Activated CD8-positive, alpha-beta memory T cell treated with anti-CD3 and anti-CD28 coated beads for 36 hours (primary cell): ENCODE measurements around the gene TTC6. TPM values are rescaled to one million over a fixed set of nuclear protein-coding genes. Genes with fewer than 3 reads are reported as not detected.

Source experiments
- CTCF ChIA-PET: fragments of 350-600 bp; sonication (Branson Sonifier 250); formaldehyde crosslinking; loops from one replicate; lab custom pipeline; 2021; ENCODE audit warnings: antibody characterized with exemption; lab: Charles Lee
- POLR2A ChIA-PET: fragments of 350-600 bp; sonication (Branson Sonifier 250); formaldehyde crosslinking; loops from one replicate; lab custom pipeline; 2021; ENCODE audit warnings: antibody characterized with exemption; lab: Charles Lee
- total RNA-seq, 2 experiments: library from RNA; stranded (reverse); gene quantifications; one replicate each; pipeline ENCODE4 v1.2.3, GENCODE V29; 2021

Gene TTC6
- total RNA-seq, 2 experiments from 2014 or later, result not detected

DNA sequence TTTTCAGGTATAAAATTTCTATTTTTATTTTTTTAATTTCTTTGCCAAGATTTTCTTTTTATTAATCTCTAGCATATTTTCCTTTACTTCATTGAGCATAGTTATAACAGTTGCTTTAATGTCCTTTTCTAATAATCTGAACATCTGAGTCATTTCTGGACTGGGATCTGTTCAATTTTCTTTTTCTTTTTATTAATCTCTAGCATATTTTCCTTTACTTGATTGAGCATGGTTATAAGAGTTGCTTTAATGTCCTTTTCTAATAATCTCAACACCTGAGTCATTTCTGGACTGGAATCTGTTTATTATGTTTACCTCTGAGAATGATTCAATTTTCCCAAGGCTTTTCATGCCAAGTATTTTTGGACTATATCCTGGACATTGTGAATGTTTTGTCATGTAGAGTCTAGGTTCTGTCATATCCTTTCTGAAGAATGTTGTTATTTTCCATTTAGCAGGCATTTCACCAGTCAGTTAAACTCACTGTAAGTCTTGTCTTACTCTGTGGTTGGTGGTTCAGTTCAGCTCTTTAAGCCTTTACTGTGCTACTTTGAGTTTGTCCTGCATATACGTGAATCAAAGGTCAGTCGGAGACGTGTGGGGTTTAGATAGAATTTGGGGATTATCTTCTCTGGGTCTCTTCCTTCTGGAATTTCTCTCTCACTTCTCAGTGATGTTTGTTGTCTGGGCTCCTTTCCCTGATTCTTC, 20.3 kb downstream of the TTC6 start:
- POLR2A ChIA-PET, result no interaction called here
- CTCF ChIA-PET, result no interaction called here

GRCh38 chr14:37616853-37617252, 21.4 kb downstream of the TTC6 start:
- ChIA-PET POLR2A (no interaction called here), CTCF (no interaction called here)

DNA sequence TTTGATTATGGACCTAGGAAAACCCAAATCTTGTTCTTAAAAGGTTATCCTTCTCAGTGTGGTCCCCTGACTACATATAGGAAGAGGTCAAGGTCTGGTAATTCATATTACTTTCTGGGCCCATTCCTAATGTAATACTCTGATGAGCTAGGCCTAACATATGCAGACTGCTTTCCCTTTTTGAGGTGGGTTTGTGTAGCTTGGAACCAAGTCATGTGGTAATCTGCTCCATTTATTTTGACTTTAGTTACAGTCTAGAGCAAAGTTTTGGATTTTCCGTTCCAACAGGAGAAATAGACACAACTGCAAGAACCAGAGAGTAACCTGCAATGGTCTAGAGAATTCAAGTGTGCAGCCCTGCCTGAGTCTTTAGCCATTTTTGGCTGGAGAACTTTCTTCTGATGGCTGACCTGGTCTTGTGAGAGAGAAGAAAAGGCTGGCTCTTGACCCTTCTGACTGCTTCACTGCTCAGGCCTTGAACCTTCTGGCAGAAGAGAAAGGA, 22.5 kb downstream of the TTC6 start:
- ChIA-PET CTCF (no interaction called here), POLR2A (no interaction called here)

DNA sequence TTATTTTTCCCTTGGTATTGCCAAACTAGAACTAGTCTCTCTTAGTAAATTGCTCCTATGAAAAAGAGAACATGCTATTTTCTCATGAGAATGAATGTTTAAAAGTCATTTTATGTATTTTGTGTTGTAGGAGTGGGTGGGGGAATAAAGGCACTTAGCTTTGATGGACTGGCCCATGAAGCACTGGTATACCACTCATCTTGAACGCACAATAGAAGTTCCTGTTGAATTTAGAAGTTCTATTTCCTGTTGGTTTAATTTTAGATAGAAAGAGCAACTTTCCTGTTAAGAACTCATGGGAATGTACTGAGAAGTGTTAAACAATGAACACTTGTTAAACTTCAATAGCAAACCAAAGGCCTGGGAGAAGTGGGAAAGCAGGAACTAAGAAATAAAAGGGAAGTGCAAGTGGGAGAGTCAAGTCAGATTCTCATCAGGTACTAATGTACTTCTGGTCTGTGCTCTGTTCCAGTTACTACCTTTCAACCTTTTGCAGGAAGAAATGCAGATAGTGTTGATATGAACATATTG, 23.1 kb downstream of the TTC6 start:
- ChIA-PET POLR2A (no interaction called here), CTCF (no interaction called here)

DNA sequence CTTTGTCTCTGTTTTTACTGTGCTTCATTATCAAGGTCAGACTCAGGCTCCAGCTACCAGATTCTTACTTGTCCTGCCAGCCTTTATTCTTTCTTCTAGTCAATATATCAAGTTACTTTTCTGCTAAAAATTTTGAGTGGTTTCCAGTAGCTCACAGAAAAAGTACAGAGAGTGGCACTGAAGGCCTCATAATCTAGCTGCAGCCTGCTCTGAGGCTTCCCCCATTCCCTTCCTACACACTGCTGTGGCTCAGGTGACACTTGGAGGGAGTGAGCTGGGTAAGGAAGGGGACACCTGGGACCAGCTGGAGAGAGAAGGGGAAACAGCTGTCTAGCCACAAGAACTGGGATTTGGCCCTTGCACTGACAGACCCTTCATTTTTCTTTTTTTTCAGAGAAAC, 25.4 kb downstream of the TTC6 start:
- POLR2A ChIA-PET, result no interaction called here
- CTCF ChIA-PET, result no interaction called here

GRCh38 chr14:37622231-37622923, 26.9 kb downstream of the TTC6 start:
- ChIA-PET POLR2A (no interaction called here), CTCF (no interaction called here)

DNA sequence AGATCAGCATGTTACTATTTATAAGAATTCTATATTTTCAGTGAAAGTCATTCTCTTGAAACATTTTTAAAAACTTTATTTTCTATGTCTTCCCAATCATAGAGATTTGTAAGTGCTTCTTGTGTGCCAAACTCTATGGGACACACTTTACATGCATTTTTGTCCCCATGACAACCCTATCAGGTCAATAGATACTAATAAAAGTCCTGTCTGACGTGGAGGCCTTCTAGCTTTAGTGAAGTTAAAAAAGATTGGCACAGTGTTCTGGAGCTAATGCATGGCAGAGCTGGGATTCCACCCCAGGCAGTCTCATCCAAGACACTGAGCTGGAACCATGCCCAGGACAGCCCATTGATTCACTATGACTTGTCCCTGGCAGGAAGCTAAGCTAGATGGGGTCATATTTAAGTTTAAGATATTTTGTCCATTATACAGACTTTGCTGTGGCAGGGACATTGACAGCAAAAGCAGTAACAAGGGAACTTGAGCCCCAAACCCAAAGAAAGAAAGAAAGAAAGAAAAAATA, 28.1 kb downstream of the TTC6 start:
- ChIA-PET CTCF (no interaction called here), POLR2A (no interaction called here)

DNA sequence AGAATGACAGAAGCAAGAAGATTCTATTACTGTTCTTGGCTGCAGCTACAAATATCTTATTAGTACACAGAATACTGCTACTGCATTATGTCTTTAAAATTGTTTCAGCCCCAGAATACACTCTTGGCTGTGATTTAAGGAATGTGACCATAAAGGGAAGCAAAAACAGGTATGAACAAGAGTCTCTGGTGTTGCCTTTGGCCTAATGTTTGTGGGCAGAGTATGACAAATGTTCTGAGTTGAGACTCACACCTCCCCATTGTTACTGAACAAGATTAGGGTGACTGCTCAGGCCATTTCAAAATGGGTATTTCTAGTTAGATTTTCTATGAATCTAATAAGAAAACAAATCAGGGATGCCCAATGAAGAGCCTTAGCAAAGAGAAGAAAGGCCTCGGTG, 28.5 kb downstream of the TTC6 start:
- POLR2A ChIA-PET, result no interaction called here
- CTCF ChIA-PET, result no interaction called here

GRCh38 chr14:37625597-37626595, 30.5 kb downstream of the TTC6 start:
- ChIA-PET CTCF (no interaction called here), POLR2A (no interaction called here)

GRCh38 chr14:37637341-37637740, 41.9 kb downstream of the TTC6 start:
- ChIA-PET CTCF (no interaction called here), POLR2A (no interaction called here)

DNA sequence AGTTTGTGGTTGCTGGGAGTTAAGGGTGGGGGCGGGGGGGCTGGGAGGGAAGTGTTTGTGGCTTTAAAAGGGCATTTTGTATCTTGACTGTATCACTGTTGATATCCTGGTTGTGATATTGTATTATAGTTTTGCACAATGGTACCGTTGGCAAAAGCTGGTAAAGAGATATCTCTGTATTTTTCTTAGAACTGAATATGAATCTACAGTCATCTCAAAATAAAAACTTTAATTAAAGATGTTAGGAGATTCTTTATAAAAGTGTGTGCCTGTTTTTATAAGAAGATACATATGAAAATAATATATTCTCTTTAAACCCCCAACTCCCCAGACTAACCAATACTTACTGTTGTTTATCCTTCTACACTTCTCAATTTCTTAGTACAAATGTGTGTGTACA, 43.2 kb downstream of the TTC6 start:
- CTCF ChIA-PET, result no interaction called here
- POLR2A ChIA-PET, result no interaction called here

GRCh38 chr14:37641117-37641516, 45.7 kb downstream of the TTC6 start:
- ChIA-PET POLR2A (no interaction called here), CTCF (no interaction called here)

GRCh38 chr14:37642125-37642524, 46.7 kb downstream of the TTC6 start:
- ChIA-PET CTCF (no interaction called here), POLR2A (no interaction called here)

DNA sequence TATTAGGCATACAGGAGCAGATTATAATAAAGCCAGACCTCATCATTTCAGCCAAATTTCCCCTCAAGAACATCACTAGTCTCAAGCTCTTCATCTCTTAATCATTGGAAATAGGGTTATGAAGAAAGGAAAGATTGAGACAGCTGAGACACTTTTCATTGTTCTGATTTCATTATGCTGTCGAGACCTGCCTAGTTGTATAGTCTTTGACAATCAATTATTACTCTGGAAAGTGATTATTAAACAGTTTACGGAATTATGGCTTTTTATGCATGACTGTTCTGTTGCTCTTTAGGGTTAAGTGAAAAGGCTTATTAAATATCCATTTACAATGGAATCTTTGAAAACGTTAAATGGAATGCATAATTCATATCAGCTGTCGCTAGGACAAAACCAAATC, 48.3 kb downstream of the TTC6 start:
- ChIA-PET POLR2A (no interaction called here), CTCF (no interaction called here)

Other genes starting within 250 kb of the TTC6 start
- under 1 TPM in 1 of 2 experiments, not detected in 1; 0.15 TPM for gene FOXA1, start 380 bp upstream of the TTC6 start, total RNA-seq